ENCODE data around the gene RADIL. TPM values are rescaled to one million over a fixed set of nuclear protein-coding genes. Genes with fewer than 3 reads are reported as not detected.

Gene RADIL
- total RNA-seq, 1 donor from 2014 or later: 0.86 TPM

GRCh38 chr7:4759211-4759610 lies 124.3 kb downstream of the RADIL start:
- H3K9me3 ChIP-seq (ENCODE audit: insufficient read depth, low read depth, low read length): no peaks in the 10 kb centered on the region
- Mint-ChIP-seq H3K27me3 (ENCODE audit: low read depth, unreplicated experiment) (no peaks in the 10 kb centered on the region), H3K4me3 (ENCODE audit: unreplicated experiment) (no peak overlapping the region), H3K4me1 (ENCODE audit: low read depth, unreplicated experiment) (no peaks in the 10 kb centered on the region), H3K9me3 (ENCODE audit: unreplicated experiment) (no peaks in the 10 kb centered on the region), H3K36me3 (ENCODE audit: low read depth, unreplicated experiment) (peaks cover 19% of the 10 kb centered on the region), H3K27ac (ENCODE audit: unreplicated experiment) (no peak overlapping the region)
- FAIRE-seq (no peak), DNase-seq (ENCODE audit: low read depth) (no peak)
- H3K36me3 ChIP-seq (ENCODE audit: insufficient read depth, low read length): peaks cover 21% of the 10 kb centered on the region
- H3K9ac ChIP-seq (ENCODE audit: low read length): no peak overlapping the region
- peaks cover 14% of the 10 kb centered on the region for H4K20me1 ChIP-seq (ENCODE audit: insufficient read depth, low read length)
- no peak overlapping the region for H3K4me3 ChIP-seq (ENCODE audit: insufficient read depth, low read depth, low read length)
- TF ChIP-seq CTCF (IDR thresholded peaks at IDR 0.05; ENCODE audit: insufficient read depth, low read depth, low read length) (no peak), EZH2 (IDR thresholded peaks at IDR 0.05; ENCODE audit: insufficient read depth, low read length) (no peak)
- H3K27me3 ChIP-seq (ENCODE audit: insufficient read depth, low read length): no peaks in the 10 kb centered on the region
- no peak overlapping the region for H2AFZ ChIP-seq (ENCODE audit: low read depth, low read length)
- no peak overlapping the region for H3K4me2 ChIP-seq (ENCODE audit: low read length)
- H3K27ac ChIP-seq (ENCODE audit: low read depth, low read length): no peak overlapping the region
- peaks cover 10% of the 10 kb centered on the region for H3K79me2 ChIP-seq (ENCODE audit: insufficient read depth, low read length)
- no peaks in the 10 kb centered on the region for H3K4me1 ChIP-seq (ENCODE audit: insufficient read depth, low read length)

GRCh38 chr7:4758791-4759190 lies 124.7 kb downstream of the RADIL start:
- H3K9me3 ChIP-seq (ENCODE audit: insufficient read depth, low read depth, low read length): no peaks in the 10 kb centered on the region
- no peaks in the 10 kb centered on the region for H3K4me1 ChIP-seq (ENCODE audit: insufficient read depth, low read length)
- Mint-ChIP-seq H3K27me3 (ENCODE audit: low read depth, unreplicated experiment) (no peaks in the 10 kb centered on the region), H3K27ac (ENCODE audit: unreplicated experiment) (no peak overlapping the region), H3K9me3 (ENCODE audit: unreplicated experiment) (no peaks in the 10 kb centered on the region), H3K4me3 (ENCODE audit: unreplicated experiment) (no peak overlapping the region), H3K4me1 (ENCODE audit: low read depth, unreplicated experiment) (no peaks in the 10 kb centered on the region), H3K36me3 (ENCODE audit: low read depth, unreplicated experiment) (peaks cover 19% of the 10 kb centered on the region)
- H4K20me1 ChIP-seq (ENCODE audit: insufficient read depth, low read length): peaks cover 15% of the 10 kb centered on the region
- H3K9ac ChIP-seq (ENCODE audit: low read length): no peak overlapping the region
- H3K4me2 ChIP-seq (ENCODE audit: low read length): no peak overlapping the region
- no peak overlapping the region for H3K4me3 ChIP-seq (ENCODE audit: insufficient read depth, low read depth, low read length)
- H3K79me2 ChIP-seq (ENCODE audit: insufficient read depth, low read length): peaks cover 15% of the 10 kb centered on the region
- H2AFZ ChIP-seq (ENCODE audit: low read depth, low read length): no peak overlapping the region
- H3K36me3 ChIP-seq (ENCODE audit: insufficient read depth, low read length): peaks cover 21% of the 10 kb centered on the region
- FAIRE-seq: no peak
- no peak for DNase-seq (ENCODE audit: low read depth)
- H3K27me3 ChIP-seq (ENCODE audit: insufficient read depth, low read length): no peaks in the 10 kb centered on the region
- H3K27ac ChIP-seq (ENCODE audit: low read depth, low read length): no peak overlapping the region
- no peak for TF ChIP-seq CTCF (IDR thresholded peaks at IDR 0.05; ENCODE audit: insufficient read depth, low read depth, low read length)
- no peak for TF ChIP-seq EZH2 (IDR thresholded peaks at IDR 0.05; ENCODE audit: insufficient read depth, low read length)

GRCh38 chr7:4758111-4758510 lies 125.4 kb downstream of the RADIL start:
- Mint-ChIP-seq H3K9me3 (ENCODE audit: unreplicated experiment) (no peaks in the 10 kb centered on the region), H3K4me1 (ENCODE audit: low read depth, unreplicated experiment) (no peaks in the 10 kb centered on the region), H3K27ac (ENCODE audit: unreplicated experiment) (no peak overlapping the region), H3K36me3 (ENCODE audit: low read depth, unreplicated experiment) (peaks cover 21% of the 10 kb centered on the region), H3K27me3 (ENCODE audit: low read depth, unreplicated experiment) (no peaks in the 10 kb centered on the region), H3K4me3 (ENCODE audit: unreplicated experiment) (no peak overlapping the region)
- Histone ChIP-seq H2AFZ (ENCODE audit: low read depth, low read length) (no peak overlapping the region), H3K9me3 (ENCODE audit: insufficient read depth, low read depth, low read length) (no peaks in the 10 kb centered on the region), H3K4me2 (ENCODE audit: low read length) (no peak overlapping the region), H3K27me3 (ENCODE audit: insufficient read depth, low read length) (no peaks in the 10 kb centered on the region), H3K4me1 (ENCODE audit: insufficient read depth, low read length) (no peaks in the 10 kb centered on the region), H3K4me3 (ENCODE audit: insufficient read depth, low read depth, low read length) (no peak overlapping the region), H4K20me1 (ENCODE audit: insufficient read depth, low read length) (peaks cover 15% of the 10 kb centered on the region), H3K27ac (ENCODE audit: low read depth, low read length) (no peak overlapping the region), H3K36me3 (ENCODE audit: insufficient read depth, low read length) (peaks cover 14% of the 10 kb centered on the region), H3K79me2 (ENCODE audit: insufficient read depth, low read length) (peaks cover 15% of the 10 kb centered on the region), H3K9ac (ENCODE audit: low read length) (no peak overlapping the region)
- DNase-seq (ENCODE audit: low read depth): no peak
- no peak for FAIRE-seq
- TF ChIP-seq CTCF (IDR thresholded peaks at IDR 0.05; ENCODE audit: insufficient read depth, low read depth, low read length) (no peak), EZH2 (IDR thresholded peaks at IDR 0.05; ENCODE audit: insufficient read depth, low read length) (no peak)
